GM18519 (cell line): ENCODE results near the gene TM9SF4.
A peak's percentile ranks its signal among the peaks of the same experiment; 100 is the strongest.

Source experiments
- ATAC-seq: cut with Tn5 transposase; IDR thresholded peaks from one replicate; pipeline ENCODE4 v1.9.1; 2021; ENCODE audit warnings: mild to moderate bottlenecking, moderate library complexity; ENCODE audit not compliant: unreplicated experiment, low FRiP score

TM9SF4 gene, protein sequence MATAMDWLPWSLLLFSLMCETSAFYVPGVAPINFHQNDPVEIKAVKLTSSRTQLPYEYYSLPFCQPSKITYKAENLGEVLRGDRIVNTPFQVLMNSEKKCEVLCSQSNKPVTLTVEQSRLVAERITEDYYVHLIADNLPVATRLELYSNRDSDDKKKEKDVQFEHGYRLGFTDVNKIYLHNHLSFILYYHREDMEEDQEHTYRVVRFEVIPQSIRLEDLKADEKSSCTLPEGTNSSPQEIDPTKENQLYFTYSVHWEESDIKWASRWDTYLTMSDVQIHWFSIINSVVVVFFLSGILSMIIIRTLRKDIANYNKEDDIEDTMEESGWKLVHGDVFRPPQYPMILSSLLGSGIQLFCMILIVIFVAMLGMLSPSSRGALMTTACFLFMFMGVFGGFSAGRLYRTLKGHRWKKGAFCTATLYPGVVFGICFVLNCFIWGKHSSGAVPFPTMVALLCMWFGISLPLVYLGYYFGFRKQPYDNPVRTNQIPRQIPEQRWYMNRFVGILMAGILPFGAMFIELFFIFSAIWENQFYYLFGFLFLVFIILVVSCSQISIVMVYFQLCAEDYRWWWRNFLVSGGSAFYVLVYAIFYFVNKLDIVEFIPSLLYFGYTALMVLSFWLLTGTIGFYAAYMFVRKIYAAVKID

GRCh38 chr20:32109392-32110172, at the start of gene TM9SF4:
Gene TM9SF4 (plus strand): TSS chr20:32109714. CDS start chr20:32109741, 27 bp downstream.
- peak; percentile 56 for ATAC-seq

- ATAC-seq: no peak
Measured at GRCh38 chr20:32062776-32063170, 46.7 kb upstream of the TM9SF4 start.

GRCh38 chr20:32063695-32064094, 45.8 kb upstream of the TM9SF4 start:
- ATAC-seq: no peak

DNA sequence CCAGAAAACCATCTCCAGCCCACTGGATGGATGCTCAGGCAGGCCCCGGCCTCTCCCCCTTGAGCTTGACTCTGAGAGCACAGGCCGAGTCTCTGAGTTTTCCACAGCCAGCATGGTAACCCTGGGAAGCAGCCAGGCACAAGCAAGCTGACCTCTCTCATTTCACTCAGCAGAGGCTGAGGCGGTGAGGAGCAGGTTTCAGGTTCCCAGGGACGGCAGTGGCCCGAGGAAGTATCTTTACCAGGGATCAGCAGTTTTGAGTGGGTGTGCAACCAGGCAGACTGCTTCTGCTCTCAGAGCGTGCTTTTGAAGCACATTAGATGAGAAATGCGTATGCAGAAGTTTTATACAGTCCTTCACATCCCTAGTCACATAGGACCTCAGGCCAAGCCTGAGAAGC, 44.8 kb upstream of the TM9SF4 start:
- ATAC-seq: peak; percentile 49

DNA sequence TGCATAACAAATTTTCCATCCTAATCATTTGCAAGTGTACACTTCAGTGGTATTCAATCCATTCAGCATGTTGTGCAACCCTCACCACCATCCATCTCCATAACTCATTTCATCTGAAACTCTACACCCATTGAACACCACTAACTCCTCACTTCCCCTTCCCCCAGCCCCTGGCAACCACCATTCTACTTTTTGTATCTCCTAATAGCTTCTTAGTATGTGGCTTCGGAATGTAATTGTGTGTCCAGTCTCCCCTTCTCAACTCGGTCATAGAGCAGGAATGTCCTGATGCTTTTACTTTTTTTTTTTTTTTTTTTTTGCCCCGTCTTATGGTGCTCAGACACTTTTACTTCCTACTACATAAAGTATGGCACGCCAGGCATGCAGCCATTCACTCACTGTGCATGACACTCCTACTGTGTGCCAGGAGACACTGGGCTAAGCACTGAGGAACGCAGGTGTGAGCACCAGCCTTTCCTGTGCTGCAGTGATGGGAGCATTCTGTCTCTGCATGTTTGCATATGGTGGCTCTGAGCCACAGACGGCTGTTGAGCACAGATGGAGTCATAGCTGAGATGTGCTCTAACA, 42.2 kb upstream of the TM9SF4 start:
- no peak for ATAC-seq

DNA sequence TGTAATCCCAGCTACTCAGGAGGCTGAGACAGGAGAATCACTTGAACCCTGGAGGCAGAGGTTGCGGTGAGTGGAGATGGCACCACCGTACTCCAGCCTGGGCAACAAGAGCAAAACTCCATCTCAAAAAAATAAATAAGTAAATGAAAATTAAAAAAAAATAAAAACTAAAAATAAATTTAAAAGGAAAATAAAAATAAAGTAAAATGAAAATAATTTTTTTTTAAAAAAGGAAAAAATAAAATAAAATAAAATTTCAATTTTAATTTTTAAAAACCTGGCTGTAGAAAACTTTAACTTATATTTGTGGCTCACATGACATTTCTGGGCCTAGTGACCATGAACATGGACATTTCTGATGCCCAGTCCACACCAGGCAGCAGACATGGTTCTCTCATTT, 41.3 kb upstream of the TM9SF4 start:
- no peak for ATAC-seq

- no peak for ATAC-seq
Measured at GRCh38 chr20:32069711-32070110, 39.8 kb upstream of the TM9SF4 start.

GRCh38 chr20:32070282-32070681, 39.2 kb upstream of the TM9SF4 start:
- no peak for ATAC-seq

DNA sequence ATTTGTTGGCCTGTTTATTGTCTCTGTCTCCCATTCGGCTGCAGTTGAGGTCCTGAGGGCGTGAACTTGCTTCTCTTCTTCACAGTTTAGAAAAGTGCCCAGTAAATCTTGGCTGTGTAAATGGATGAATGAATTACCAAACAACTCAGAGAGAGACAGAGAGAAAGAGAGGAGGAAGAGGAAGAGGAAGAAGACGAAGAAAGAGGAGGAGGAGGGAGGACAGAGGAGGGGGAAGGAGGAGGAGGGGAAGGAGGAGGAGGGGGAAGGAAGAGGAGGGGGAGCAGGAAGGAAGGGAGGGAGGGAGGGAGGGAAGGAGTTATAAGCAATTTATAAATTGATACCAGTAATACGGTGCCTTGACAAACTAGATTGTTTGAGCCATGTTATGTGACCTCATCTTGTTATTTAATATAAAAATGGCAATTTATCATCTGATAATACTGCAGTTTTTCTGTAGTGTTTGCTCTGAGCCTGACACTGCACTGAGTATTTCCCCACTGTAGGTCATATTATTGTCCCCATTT, 38.8 kb upstream of the TM9SF4 start:
- ATAC-seq: no peak

- ATAC-seq: no peak
Measured at GRCh38 chr20:32071395-32072167, 37.9 kb upstream of the TM9SF4 start.

DNA sequence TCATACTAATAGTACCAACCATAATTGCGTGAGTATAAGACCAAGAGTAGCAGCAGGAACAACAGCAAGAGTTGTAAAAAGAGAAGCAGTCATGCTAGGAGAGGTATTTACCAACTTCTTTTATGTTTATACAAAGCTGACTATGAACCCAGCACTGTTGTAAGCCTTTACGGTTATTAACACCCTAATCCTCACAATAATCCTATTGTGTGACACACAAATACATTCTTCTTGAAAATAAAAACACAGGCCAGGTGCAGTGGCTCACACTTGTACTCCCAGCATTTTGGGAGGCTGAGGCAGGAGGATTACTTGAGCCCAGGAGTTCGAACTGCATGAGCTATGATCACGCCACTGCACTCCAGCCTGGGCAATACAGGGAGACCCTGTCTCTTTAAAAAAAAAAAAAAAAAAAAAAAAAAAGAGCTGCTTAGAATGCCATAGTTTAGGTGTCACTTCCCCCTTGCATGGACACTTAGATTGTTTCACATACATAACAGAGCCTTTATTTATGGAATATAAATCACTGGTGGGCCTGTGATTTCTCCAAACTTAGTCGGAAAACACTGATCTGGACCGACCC, 37.3 kb upstream of the TM9SF4 start:
- ATAC-seq: no peak

DNA sequence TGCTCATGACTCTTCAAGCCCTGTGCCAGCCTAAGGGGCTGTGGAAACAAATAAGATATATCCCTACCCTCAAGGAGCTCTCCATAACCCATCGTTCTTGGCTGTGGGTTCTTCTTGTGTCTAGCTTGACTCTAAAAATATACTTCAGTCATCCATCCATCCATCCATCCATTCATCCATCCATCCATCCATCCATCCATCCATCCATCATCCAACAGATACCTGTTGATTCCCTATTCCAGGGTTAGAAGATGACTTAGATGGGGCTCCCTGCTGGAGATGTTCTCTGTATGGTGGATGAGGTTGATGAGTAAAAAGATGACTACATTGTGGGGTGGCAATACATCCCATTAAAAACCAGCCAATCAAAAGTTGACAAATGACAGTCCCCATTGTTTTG, 34.0 kb upstream of the TM9SF4 start:
- ATAC-seq: no peak

DNA sequence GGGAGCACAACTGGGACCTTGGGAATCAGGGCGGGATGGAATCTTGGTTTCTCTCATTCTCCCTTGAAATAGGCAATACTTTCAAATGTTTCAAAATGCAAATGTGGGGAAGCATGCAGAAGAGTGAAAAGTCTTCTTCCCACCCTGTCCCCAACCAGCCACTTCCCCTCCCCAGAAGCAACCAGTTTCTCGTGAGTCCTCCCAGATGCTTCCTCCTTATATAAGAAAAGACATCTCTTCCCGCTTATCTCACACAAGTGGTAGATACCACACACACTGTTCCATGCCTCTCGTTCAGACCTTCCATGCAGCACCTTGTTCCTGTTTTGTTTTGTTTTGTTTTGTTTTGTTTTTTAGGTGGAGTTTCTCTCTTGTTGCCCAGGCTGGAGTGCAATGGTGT, 32.3 kb upstream of the TM9SF4 start:
- no peak for ATAC-seq

- ATAC-seq: no peak
Measured at GRCh38 chr20:32078322-32078721, 31.2 kb upstream of the TM9SF4 start.

- no peak for ATAC-seq
Measured at GRCh38 chr20:32078791-32079190, 30.7 kb upstream of the TM9SF4 start.

GRCh38 chr20:32079655-32080109, 29.8 kb upstream of the TM9SF4 start:
- ATAC-seq: no peak

GRCh38 chr20:32080783-32081182, 28.7 kb upstream of the TM9SF4 start:
- ATAC-seq: no peak

DNA sequence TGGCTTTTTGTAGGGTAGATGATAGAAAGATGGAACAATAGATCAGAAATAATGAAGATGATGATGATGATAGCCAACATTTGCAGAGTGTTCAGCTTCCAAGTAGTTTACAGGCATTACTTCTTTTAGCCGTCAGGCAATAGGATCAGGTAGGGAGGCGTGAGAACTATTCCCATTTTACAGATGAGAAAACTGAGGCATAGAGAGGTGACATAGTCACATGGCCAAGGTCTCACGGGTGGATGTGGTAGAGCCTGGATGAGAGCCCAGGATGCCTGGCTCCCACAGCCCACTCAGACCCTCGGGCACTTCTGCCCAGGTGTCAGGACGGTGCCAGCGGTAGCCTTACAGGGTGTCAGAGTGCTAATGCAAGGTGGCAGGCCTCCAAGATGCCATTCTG, 26.0 kb upstream of the TM9SF4 start:
- ATAC-seq: no peak

DNA sequence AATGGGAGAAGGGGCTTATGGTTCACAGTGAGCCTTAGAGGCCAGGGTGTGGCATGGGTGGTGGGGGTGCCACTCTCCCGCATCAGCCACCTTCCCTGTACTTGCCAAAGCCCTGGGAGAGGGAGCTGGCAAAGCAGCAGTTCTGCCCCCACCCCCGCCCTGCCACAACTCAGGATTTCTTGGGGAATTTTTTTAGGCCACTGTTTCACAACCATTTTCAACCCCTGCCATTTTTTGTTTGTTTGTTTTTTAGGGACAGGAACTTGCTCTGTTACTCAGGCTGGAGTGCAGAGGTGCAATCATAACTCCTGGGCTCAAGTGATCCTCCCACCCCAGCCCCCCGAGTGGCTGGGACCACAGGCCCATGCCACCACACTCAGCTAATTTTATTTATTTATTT, 22.4 kb upstream of the TM9SF4 start:
- no peak for ATAC-seq

GRCh38 chr20:32088759-32089158, 20.8 kb upstream of the TM9SF4 start:
- ATAC-seq: no peak
